HCEC 1CT (cell line): ENCODE data around the gene FAM227A.

Experiments used
- DNase-seq: peaks from one replicate; pipeline ENCODE4 v3.0.0-alpha.2; 2017

The FAM227A gene

GRCh38 chr22:38656256-38657044 is at the start of gene FAM227A, which contains the start of gene CBY1:
FAM227A (minus strand) TSS chr22:38656392; CDS start chr22:38650168, 6,224 bp downstream.
CBY1 (plus strand) TSS chr22:38656638; CDS start chr22:38668055, 11,417 bp downstream.
- peak; percentile 83 for DNase-seq

DNA sequence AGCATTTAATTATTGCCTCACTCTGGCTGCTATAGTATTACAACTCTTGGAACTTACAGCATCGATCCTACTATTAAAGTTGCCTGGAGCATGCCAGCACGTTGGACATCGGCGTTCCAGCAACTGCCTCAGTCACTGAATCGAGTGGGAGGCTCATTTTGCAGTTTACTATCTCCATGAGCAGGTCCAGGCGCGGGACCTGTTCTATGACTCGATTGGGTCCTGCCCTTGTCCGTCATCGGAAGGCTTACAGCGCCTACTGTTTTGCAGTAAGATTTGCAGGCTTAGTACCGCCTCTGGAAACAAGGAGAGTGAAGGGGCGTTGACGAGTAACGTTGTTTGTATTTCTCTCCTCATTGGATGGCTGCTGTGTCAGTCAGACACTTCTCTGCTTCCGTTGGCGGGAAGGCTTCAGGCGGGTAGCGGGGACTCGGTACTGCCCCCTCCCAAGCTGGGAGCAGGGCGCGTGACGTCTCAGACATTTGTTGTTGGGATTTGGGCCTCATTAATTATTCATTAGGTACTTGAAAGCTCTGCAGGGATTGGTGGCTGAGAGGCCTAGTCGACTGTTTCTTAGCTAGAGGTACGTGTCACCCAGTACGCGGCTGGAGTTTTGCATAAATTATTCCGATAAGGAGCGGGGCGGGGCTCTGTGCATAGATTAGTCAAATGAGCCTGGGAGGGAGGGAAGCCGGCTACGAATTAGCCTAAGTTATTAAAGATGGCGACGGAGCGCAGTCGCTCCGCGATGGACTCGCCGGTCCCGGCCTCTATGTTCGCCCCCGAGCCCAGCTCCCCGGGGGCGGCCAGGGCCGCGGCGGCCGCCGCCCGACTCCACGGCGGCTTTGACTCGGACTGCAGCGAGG is 49.3 kb upstream of the FAM227A start, which contains the start of gene GTPBP1:
TSS of gene GTPBP1 (plus strand) at position 710 of the 866 bp plus-strand sequence. CDS start at position 722, 12 bp downstream.
- DNase-seq: peak; percentile 100

- no peak for DNase-seq
These were observed 48.6 kb upstream of the FAM227A start for GRCh38 chr22:38704654-38705234.

- DNase-seq: peak; percentile 89
These were observed 44.8 kb upstream of the FAM227A start, which contains the start of gene JOSD1 for GRCh38 chr22:38700789-38701628. JOSD1 (minus strand) TSS chr22:38700943; CDS start chr22:38699987, 956 bp downstream.

DNA sequence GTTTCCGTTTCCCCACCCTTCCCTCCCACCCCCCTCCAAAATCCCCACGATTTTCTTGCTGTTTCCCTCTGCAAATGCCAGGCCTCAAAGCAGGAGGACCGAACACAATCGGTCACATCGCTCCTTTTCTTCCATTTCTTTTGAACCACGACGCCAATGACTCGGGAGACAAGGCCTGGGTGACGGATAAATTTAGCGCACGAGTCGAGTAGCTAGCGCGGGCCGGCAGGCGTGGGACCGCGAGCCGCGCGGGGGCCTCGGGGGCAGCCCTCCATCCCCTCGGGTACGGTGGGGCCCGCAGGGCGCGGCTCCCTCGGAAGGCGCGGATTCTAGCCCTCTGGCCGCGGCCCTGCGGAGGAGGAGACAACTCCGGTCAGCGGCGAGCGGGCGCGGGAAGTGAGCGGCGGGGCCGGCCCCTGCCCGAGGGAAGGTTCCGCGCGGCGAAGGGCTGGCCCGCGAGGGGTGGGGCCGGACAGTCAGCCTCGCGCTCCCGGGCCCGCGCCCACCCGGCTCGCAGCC is 44.1 kb upstream of the FAM227A start:
- peak; percentile 67 for DNase-seq

- DNase-seq: peak; percentile 53
These were observed 43.6 kb upstream of the FAM227A start for GRCh38 chr22:38699784-38700183.

DNA sequence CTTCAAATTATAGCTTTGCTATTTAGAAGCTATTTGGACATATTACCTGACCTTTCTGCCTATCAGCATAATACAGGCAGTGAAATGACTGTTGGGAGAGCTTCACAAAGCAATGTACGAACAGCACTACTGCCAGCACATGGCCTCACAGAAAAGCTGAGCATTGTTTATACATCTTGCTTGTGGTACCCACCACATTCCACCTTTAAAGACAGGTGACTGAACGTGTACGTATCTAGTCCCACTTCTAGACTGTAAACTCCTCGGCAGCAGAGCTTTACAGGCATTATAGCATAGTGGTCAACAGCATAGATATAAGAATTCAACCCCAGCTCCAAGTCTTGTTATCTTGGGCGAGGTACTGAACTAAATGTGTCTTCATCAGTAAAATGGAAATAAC is 43.0 kb upstream of the FAM227A start:
- no peak for DNase-seq

GRCh38 chr22:38698407-38699094 is 42.4 kb upstream of the FAM227A start:
- DNase-seq: no peak

- DNase-seq: no peak
These were observed 41.4 kb upstream of the FAM227A start for GRCh38 chr22:38697425-38698089.

DNA sequence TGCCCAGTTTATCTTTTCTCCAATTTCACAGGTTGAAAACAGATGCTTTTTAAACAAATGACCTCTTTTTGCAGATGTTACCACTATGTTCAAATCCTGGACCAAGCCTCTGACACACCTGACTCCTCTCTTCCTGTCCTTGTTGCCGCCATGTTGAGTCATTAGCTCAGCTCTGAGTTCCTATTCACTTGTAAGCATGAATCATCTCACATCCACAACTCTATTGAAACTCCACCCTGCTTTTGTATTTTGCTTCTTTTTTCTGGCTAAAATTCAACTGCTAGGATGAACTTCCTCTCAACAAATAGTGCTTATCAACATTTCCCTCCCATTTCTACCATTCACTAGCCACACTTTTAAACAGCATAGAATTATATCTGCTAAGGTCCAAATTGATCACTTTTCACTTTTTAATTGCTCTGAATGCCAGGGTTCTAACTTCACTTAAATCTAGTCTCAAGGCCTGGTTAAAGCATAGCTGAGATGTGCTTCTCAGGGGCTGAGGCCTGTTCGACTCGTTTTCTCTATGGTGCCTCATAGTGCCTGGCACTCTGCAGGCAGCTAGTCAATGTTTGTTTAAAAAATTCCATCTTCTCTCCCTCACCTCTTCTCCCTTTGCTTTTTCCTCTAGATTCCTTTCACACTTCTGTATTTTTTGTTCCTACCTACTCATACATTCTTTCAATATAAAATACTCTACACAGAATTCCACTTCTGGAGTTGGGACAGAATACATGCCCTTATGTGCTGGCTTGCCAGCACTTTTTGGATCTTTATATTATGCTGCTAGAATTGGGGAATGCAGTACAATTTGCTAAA is 40.6 kb upstream of the FAM227A start:
- DNase-seq: peak; percentile 83

GRCh38 chr22:38694940-38695339 is 38.7 kb upstream of the FAM227A start:
- DNase-seq: no peak

DNA sequence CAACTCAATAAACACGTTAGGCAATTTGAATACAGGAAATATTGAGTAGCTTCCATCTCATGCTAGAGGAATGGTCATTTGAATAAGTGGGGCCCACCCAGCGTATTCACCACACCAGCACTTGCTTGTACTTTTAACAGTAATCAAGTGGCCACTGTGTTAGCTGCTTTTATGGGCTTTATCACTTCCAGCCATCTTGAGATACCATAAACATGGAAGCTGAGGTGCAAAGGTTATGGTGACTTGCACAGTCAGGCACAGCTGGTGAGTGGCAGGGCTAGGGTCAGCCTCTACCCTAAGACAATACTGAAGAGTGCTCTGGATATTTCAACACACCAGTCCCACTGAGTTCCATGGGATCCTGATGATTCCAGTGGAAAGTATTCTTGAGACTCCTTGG is 37.9 kb upstream of the FAM227A start:
- no peak for DNase-seq

DNA sequence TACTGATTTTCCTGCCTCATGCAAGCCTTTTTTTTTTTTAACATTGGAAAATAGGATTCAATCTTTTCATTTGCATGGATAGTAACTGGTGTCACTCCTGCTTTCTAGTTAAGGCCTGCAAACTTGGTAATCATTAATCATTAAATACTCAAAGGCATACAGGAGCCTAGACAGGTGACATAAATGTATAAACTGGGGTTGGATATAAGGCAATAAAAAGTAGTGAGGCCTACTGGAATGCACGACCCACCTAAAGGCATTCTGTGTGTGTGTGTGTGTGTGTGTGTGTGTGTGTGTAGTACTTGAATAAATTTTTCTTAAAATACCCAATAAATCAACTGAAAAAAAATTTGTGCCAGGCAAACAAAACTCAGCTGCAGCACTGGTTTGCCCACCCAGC is 33.5 kb upstream of the FAM227A start:
- DNase-seq: no peak

DNA sequence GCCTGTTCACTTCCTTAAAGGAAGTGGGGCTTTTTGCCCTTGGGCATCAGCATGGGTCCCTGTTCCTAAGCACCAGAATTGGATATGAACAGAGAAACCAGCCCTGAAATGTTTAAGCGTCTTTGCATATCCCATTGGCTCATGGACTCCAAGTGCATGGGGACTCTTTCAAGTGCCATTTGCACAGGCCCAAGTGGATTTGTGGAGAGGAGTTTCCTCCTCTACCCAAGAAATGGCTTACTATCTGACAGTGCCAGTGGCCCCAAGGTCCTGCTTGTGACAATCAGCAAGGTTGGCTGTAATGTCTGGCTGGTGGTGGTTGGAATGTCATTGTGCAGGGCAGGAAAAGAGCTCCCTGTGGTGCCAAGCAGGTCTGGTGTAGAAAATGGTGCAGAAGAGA is 29.6 kb upstream of the FAM227A start:
- no peak for DNase-seq

DNA sequence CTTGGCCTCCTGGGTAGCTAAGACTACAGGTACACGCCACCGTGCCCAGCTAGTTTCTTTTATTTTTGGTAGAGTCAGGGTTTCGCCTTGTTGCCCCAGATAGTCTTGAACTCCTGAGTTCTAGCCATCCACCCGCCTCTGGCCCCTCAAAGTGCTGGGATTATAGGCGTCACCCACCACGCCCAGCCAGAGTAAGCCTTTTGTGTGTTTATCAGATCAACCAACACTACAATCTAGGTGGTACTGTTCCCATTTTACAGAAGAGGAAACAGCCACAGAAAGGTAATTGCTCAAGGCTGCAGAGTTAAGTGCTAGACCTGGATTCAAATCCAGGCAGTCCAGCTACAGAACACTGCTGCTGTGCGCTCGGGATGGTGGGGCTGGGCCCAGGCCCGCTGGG is 28.7 kb upstream of the FAM227A start:
- DNase-seq: no peak

GRCh38 chr22:38681582-38682335 is 25.6 kb upstream of the FAM227A start, which contains the start of gene TOMM22:
TOMM22 (plus strand) TSS chr22:38681957; CDS start chr22:38681979, 22 bp downstream.
- peak; percentile 89 for DNase-seq

- no peak for DNase-seq
These were observed 19.6 kb upstream of the FAM227A start for GRCh38 chr22:38675833-38676232.

DNA sequence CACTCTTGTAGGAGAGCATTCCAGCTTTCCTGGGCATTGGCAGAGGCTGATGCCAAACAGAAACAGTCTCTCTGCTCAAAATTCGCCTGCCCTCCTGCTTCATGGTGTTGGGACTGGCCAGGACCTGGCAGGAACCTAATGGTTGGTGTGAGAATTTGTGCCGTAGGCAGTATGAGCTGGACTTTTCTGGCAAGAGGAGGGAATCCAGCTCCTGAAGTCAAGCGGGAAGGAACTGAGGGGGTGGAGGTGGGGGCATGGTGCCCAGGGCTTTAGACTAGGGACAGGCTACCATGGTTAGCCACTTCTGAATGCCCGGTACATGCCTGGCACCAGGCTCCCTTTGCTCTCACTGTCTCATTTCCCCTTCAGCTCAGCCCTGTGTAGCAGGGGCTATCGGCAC is 18.7 kb upstream of the FAM227A start:
- no peak for DNase-seq
